GM23338 (cell line): Measurements from ENCODE around the gene C12orf60. TPM values are rescaled to one million over a fixed set of nuclear protein-coding genes. Genes with fewer than 3 reads are reported as not detected.

Experiments used
- ATAC-seq: fragments of 200-7000 bp; cut with Tn5 transposase; 3 replicates; pipeline ENCODE4 v1.9.1; 2020
- DNase-seq: peaks from one replicate; pipeline ENCODE4 v3.0.0-alpha.2; 2015; ENCODE audit warnings: low spot score
- H2AFZ ChIP-seq: fragments of 200-600 bp; sonication (generic); 2 replicates; pipeline ENCODE4 v1.8.0; 2016; ENCODE audit warnings: antibody characterized with exemption, mild to moderate bottlenecking, moderate library complexity
- H3F3A ChIP-seq: fragments of 200-600 bp; sonication (generic); replicated peaks from 2 replicates; pipeline ENCODE4 v1.8.0; 2017; ENCODE audit warnings: antibody characterized with exemption, mixed run types, low read depth
- H3K27ac ChIP-seq: fragments of 200-600 bp; sonication (generic); 2 replicates; pipeline ENCODE4 v1.6.1; 2016; ENCODE audit warnings: low read depth
- H3K27me3 ChIP-seq: fragments of 200-600 bp; sonication (generic); 2 replicates; pipeline ENCODE4 v1.8.0; 2016; ENCODE audit warnings: mild to moderate bottlenecking, mixed run types, moderate library complexity; ENCODE audit not compliant: insufficient read depth
- H3K36me3 ChIP-seq: fragments of 200-600 bp; sonication (generic); 2 replicates; pipeline ENCODE4 v1.8.0; 2016; ENCODE audit warnings: mild to moderate bottlenecking; ENCODE audit not compliant: insufficient read depth
- H3K4me1 ChIP-seq: fragments of 200-600 bp; sonication (generic); 2 replicates; pipeline ENCODE4 v1.8.0; 2016; ENCODE audit warnings: mild to moderate bottlenecking, moderate library complexity; ENCODE audit not compliant: insufficient read depth
- H3K4me2 ChIP-seq: fragments of 200-600 bp; sonication (generic); 2 replicates; pipeline ENCODE4 v1.7.1; 2017; ENCODE audit warnings: mixed run types
- H3K4me3 ChIP-seq: fragments of 200-600 bp; sonication (generic); 2 replicates; pipeline ENCODE4 v1.6.1; 2016; ENCODE audit warnings: mixed run types
- H3K79me2 ChIP-seq: fragments of 200-600 bp; sonication (generic); replicated peaks from 2 replicates; pipeline ENCODE4 v1.8.0; 2017; ENCODE audit warnings: mild to moderate bottlenecking; ENCODE audit not compliant: insufficient read depth
- H3K9me2 ChIP-seq: fragments of 200-600 bp; sonication (generic); 2 replicates; pipeline ENCODE4 v1.8.0; 2017; ENCODE audit not compliant: insufficient read depth
- H4K20me1 ChIP-seq: fragments of 200-600 bp; sonication (generic); replicated peaks from 2 replicates; pipeline ENCODE4 v1.8.0; 2017; ENCODE audit warnings: mild to moderate bottlenecking; ENCODE audit not compliant: insufficient read depth
- H3K27ac Mint-ChIP-seq: 2 replicates; pipeline ENCODE4 v1.8.0; 2020; ENCODE audit warnings: inconsistent platforms, mild to moderate bottlenecking, moderate library complexity, mixed read lengths
- H3K27me3 Mint-ChIP-seq: 3 replicates; pipeline ENCODE4 v1.8.0; 2022; ENCODE audit warnings: low read depth, mild to moderate bottlenecking, moderate library complexity, mixed read lengths, inconsistent platforms; ENCODE audit not compliant: insufficient read depth, poor library complexity
- H3K36me3 Mint-ChIP-seq: 3 replicates; pipeline ENCODE4 v1.8.0; 2021; ENCODE audit warnings: low read depth, mild to moderate bottlenecking, inconsistent platforms, moderate library complexity, mixed read lengths
- H3K4me1 Mint-ChIP-seq: 3 replicates; pipeline ENCODE4 v1.8.0; 2020; ENCODE audit warnings: mild to moderate bottlenecking, inconsistent platforms, mixed read lengths
- H3K4me3 Mint-ChIP-seq: 3 replicates; pipeline ENCODE4 v1.8.0; 2021; ENCODE audit warnings: moderate library complexity, mild to moderate bottlenecking, inconsistent platforms, mixed read lengths
- H3K9me3 Mint-ChIP-seq: 3 replicates; pipeline ENCODE4 v1.8.0; 2020; ENCODE audit warnings: moderate library complexity, mild to moderate bottlenecking, inconsistent platforms, mixed read lengths
- CTCF ChIP-seq, 2 experiments: fragments of 200-600 bp in 1 of 2; sonication (generic) in 1 of 2; conservative IDR thresholded peaks; 2 replicates each; pipeline versions ENCODE4 v1.5.1 to v1.6.1; 2016 to 2017; ENCODE audit warnings: antibody characterized with exemption in 2 of 2, low read depth in 2 of 2, mild to moderate bottlenecking in 2 of 2, moderate library complexity in 1 of 2
- ETS1 ChIP-seq: IDR thresholded peaks from 2 replicates; pipeline ENCODE4 v1.6.1; 2016; ENCODE audit warnings: antibody characterized with exemption
- EZH2 ChIP-seq: fragments of 200-600 bp; sonication (generic); IDR thresholded peaks from one replicate; pipeline ENCODE4 v1.8.0; 2017; ENCODE audit warnings: antibody characterized with exemption, mild to moderate bottlenecking, low read depth; ENCODE audit not compliant: unreplicated experiment
- NANOG ChIP-seq: IDR thresholded peaks from 2 replicates; pipeline ENCODE4 v1.6.1; 2016; ENCODE audit warnings: antibody characterized with exemption, borderline replicate concordance
- POLR2AphosphoS5 ChIP-seq: IDR thresholded peaks from 2 replicates; pipeline ENCODE4 v1.6.1; 2016; ENCODE audit warnings: antibody characterized with exemption, low read depth
- REST ChIP-seq: IDR thresholded peaks from one replicate; pipeline ENCODE4 v1.6.1; 2018; ENCODE audit warnings: antibody characterized with exemption; ENCODE audit not compliant: unreplicated experiment
- STAT1 ChIP-seq: IDR thresholded peaks from one replicate; pipeline ENCODE4 v1.6.1; 2016; ENCODE audit warnings: antibody characterized with exemption; ENCODE audit not compliant: unreplicated experiment
- ZNF331 ChIP-seq: fragments of 250-450 bp; sonication (Bioruptor Pico); IDR thresholded peaks from 2 replicates; pipeline ENCODE4 v1.5.0; 2020; ENCODE audit warnings: low read depth, mild to moderate bottlenecking, moderate library complexity
- ZNF462 ChIP-seq: fragments of 250-450 bp; sonication (Bioruptor Pico); IDR thresholded peaks from 2 replicates; pipeline ENCODE4 v1.5.0; 2020; ENCODE audit warnings: mild to moderate bottlenecking, moderate library complexity
- polyA plus RNA-seq: library from polyadenylated mRNA; unstranded; fragments of >200 nt; fragmentation: Nextera tagmentation; extraction: Ambion mirVana; gene quantifications from 2 replicates; pipeline ENCODE4 v1.2.1, GENCODE V29; 2016
- total RNA-seq: library from RNA; depleted of rRNA; stranded (reverse); fragments of >200 nt; shearing (Covaris generic); gene quantifications from 2 replicates; pipeline ENCODE4 v1.2.3, GENCODE V29; 2014

The C12orf60 gene
- total and polyA plus RNA-seq, 2 experiments from 2014 or later, result 1.7 to 2.3 TPM

- no peak overlapping the region for H3K27ac ChIP-seq
- Mint-ChIP-seq H3K27ac (no peak overlapping the region), H3K4me3 (no peak overlapping the region), H3K36me3 (no peaks in the 10 kb centered on the region), H3K9me3 (no peaks in the 10 kb centered on the region), H3K27me3 (no peaks in the 10 kb centered on the region), H3K4me1 (no peaks in the 10 kb centered on the region; the same call in 2 of the 3 replicates)
- no peaks in the 10 kb centered on the region for H3K27me3 ChIP-seq
- H3K79me2 ChIP-seq, result no peaks in the 10 kb centered on the region
- H3K36me3 ChIP-seq, result no peaks in the 10 kb centered on the region
- ATAC-seq (no peak), DNase-seq (no peak)
- H3K4me3 ChIP-seq, result no peak overlapping the region
- no peaks in the 10 kb centered on the region for H3K4me1 ChIP-seq
- no peaks in the 10 kb centered on the region for H4K20me1 ChIP-seq
- no peak overlapping the region for H2AFZ ChIP-seq
- H3F3A ChIP-seq, result no peaks in the 10 kb centered on the region
- TF ChIP-seq EZH2 (no peak), ZNF462 (no peak), ZNF331 (CRISPR knock-in tag) (no peak), ETS1 (no peak), NANOG (no peak), POLR2AphosphoS5 (no peak), REST (no peak), CTCF (conservative IDR thresholded peaks at IDR 0.05; ENCODE audit: low read depth in 2 of 2) (no peak), STAT1 (no peak)
- H3K9me2 ChIP-seq, result no peaks in the 10 kb centered on the region
- no peak overlapping the region for H3K4me2 ChIP-seq
Measured at GRCh38 chr12:14833336-14833735, 29.9 kb downstream of the C12orf60 start.
